Smooth muscle cell (in vitro differentiated cells): ENCODE measurements around the gene KRT82. TPM values are rescaled to one million over a fixed set of nuclear protein-coding genes. Genes with fewer than 3 reads are reported as not detected.

Experiments
- DNase-seq: peaks from one replicate; lab custom pipeline; 2025; ENCODE audit not compliant: unreplicated experiment; lab: John Stamatoyannopoulos, UW
- H2AFZ ChIP-seq: fragments of 200-600 bp; sonication (generic); 2 replicates; pipeline ENCODE4 v1.6.0; 2016; ENCODE audit warnings: antibody characterized with exemption, low read depth, mild to moderate bottlenecking
- H3F3A ChIP-seq: fragments of 200-600 bp; sonication (generic); 2 replicates; pipeline ENCODE4 v1.6.0; 2017; ENCODE audit warnings: antibody characterized with exemption, low read depth
- H3K27ac ChIP-seq: fragments of 200-600 bp; sonication (generic); 2 replicates; pipeline ENCODE4 v1.5.1; 2016; ENCODE audit warnings: low read depth, mild to moderate bottlenecking
- H3K27me3 ChIP-seq: fragments of 200-600 bp; sonication (generic); 2 replicates; pipeline ENCODE4 v1.6.1; 2016; ENCODE audit warnings: low read depth, mild to moderate bottlenecking
- H3K36me3 ChIP-seq: fragments of 200-600 bp; sonication (generic); 2 replicates; pipeline ENCODE4 v1.5.1; 2016; ENCODE audit warnings: low read depth
- H3K4me1 ChIP-seq: fragments of 200-600 bp; sonication (generic); 2 replicates; pipeline ENCODE4 v1.5.1; 2016; ENCODE audit warnings: low read depth
- H3K4me2 ChIP-seq: fragments of 200-600 bp; sonication (generic); 2 replicates; pipeline ENCODE4 v1.6.0; 2016; ENCODE audit warnings: mild to moderate bottlenecking
- H3K4me3 ChIP-seq: fragments of 200-600 bp; sonication (generic); 2 replicates; pipeline ENCODE4 v1.5.1; 2016; ENCODE audit warnings: mild to moderate bottlenecking
- H3K79me2 ChIP-seq: fragments of 200-600 bp; sonication (generic); 2 replicates; pipeline ENCODE4 v1.6.0; 2016; ENCODE audit warnings: low read depth, mild to moderate bottlenecking
- H3K9ac ChIP-seq: fragments of 200-600 bp; sonication (generic); 2 replicates; pipeline ENCODE4 v1.6.0; 2016; ENCODE audit warnings: low read depth
- H3K9me3 ChIP-seq: fragments of 200-600 bp; sonication (generic); replicated peaks from 2 replicates; pipeline ENCODE4 v1.5.1; 2016; ENCODE audit warnings: low read depth
- H4K20me1 ChIP-seq: fragments of 200-600 bp; sonication (generic); 2 replicates; pipeline ENCODE4 v1.6.0; 2016; ENCODE audit warnings: low read depth
- CTCF ChIP-seq: fragments of 200-600 bp; sonication (generic); IDR thresholded peaks from 2 replicates; pipeline ENCODE4 v1.5.1; 2017; ENCODE audit warnings: borderline replicate concordance, mild to moderate bottlenecking, antibody characterized with exemption; ENCODE audit not compliant: insufficient read depth, poor library complexity, severe bottlenecking
- WGBS: methylation state at CpG from one replicate; pipeline ENCODE4 v1.1.7; 2016; ENCODE audit warnings: low lambda C conversion rate; 5-methylcytosine and 5-hydroxymethylcytosine counted together
- polyA plus RNA-seq: library from polyadenylated mRNA; unstranded; fragments of >200 nt; fragmentation: Nextera tagmentation; extraction: Ambion mirVana; gene quantifications from 2 replicates; pipeline ENCODE4 v1.2.1, GENCODE V29; 2016
- total RNA-seq: library from RNA; depleted of rRNA; stranded (reverse); fragments of >200 nt; gene quantifications from 2 replicates; pipeline ENCODE4 v1.2.3, GENCODE V29; 2014

KRT82 gene
- total and polyA plus RNA-seq, 2 experiments from 2014 or later, result 0.23 TPM; not detected in 1

GRCh38 chr12:52438305-52439301, 32.5 kb upstream of the KRT82 start:
- H4K20me1 ChIP-seq, result no peaks in the 10 kb centered on the region
- H2AFZ ChIP-seq, result no peak overlapping the region
- H3K27ac ChIP-seq, result no peak overlapping the region
- WGBS, result 87% methylated on average over 8 of the region's 8 CpGs
- H3K36me3 ChIP-seq, result no peaks in the 10 kb centered on the region
- H3K79me2 ChIP-seq, result no peaks in the 10 kb centered on the region
- no peak for DNase-seq
- peaks cover 15% of the 10 kb centered on the region for H3F3A ChIP-seq
- H3K9ac ChIP-seq, result no peak overlapping the region
- no peaks in the 10 kb centered on the region for H3K27me3 ChIP-seq
- TF ChIP-seq CTCF, result no peak
- no peak overlapping the region for H3K4me2 ChIP-seq
- no peak overlapping the region for H3K4me3 ChIP-seq
- H3K4me1 ChIP-seq, result peaks cover 26% of the 10 kb centered on the region
- no peaks in the 10 kb centered on the region for H3K9me3 ChIP-seq

GRCh38 chr12:52437508-52437907, 31.4 kb upstream of the KRT82 start:
- no peak overlapping the region for H3K4me3 ChIP-seq
- H3K27ac ChIP-seq, result no peak overlapping the region
- TF ChIP-seq CTCF, result no peak
- WGBS, result 91% methylated on average over 9 of the region's 9 CpGs
- no peak overlapping the region for H3K9ac ChIP-seq
- no peaks in the 10 kb centered on the region for H3K79me2 ChIP-seq
- H3F3A ChIP-seq, result peaks cover 15% of the 10 kb centered on the region
- H3K9me3 ChIP-seq, result no peaks in the 10 kb centered on the region
- no peak overlapping the region for H3K4me2 ChIP-seq
- no peaks in the 10 kb centered on the region for H4K20me1 ChIP-seq
- peaks cover 6% of the 10 kb centered on the region for H3K27me3 ChIP-seq
- peaks cover 19% of the 10 kb centered on the region for H3K4me1 ChIP-seq
- H2AFZ ChIP-seq, result no peak overlapping the region
- no peak for DNase-seq
- no peaks in the 10 kb centered on the region for H3K36me3 ChIP-seq

- 69% methylated on average over 9 of the region's 9 CpGs for WGBS
- Histone ChIP-seq H3K9ac (no peak overlapping the region), H3K27me3 (peaks cover 12% of the 10 kb centered on the region), H3K9me3 (no peaks in the 10 kb centered on the region), H2AFZ (no peak overlapping the region), H3K4me3 (no peak overlapping the region), H3K79me2 (no peaks in the 10 kb centered on the region), H3K4me1 (peaks cover 14% of the 10 kb centered on the region), H4K20me1 (no peaks in the 10 kb centered on the region), H3K27ac (peak overlapping the region; percentile 15), H3K36me3 (no peaks in the 10 kb centered on the region), H3F3A (peaks cover 11% of the 10 kb centered on the region), H3K4me2 (no peak overlapping the region)
- DNase-seq, result no peak
- TF ChIP-seq CTCF, result no peak
Measured at GRCh38 chr12:52436828-52437474, 30.8 kb upstream of the KRT82 start.
